Measurements from ENCODE around the gene MND1. TPM values are rescaled to one million over a fixed set of nuclear protein-coding genes. Genes with fewer than 3 reads are reported as not detected.
"Not testable (repeated sequence)": the region's sequence is repeated elsewhere in the genome, so short reads cannot be mapped to it uniquely, and the experiment has no call there.

Gene MND1
- total and polyA plus RNA-seq, 4 donors: 0.23 to 1.3 (median 0.81) TPM; not detected in 1

DNA sequence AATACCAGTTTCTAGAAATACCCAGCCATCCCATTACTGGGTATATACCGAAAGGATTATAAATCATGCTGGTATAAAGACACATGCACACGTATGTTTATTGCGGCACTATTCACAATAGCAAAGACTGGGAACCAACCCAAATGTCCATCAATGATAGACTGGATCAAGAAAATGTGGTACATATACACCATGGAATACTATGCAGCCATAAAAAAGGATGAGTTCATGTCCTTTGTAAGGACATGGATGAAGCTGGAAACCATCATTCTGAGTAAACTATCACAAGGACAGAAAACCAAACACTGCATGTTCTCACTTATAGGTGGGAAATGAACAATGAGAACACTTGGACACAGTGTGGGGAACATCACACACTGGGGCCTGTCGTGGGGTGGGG lies 117.1 kb downstream of the MND1 start:
- H3K4me1 ChIP-seq (ENCODE audit: control insufficient read depth in 1 of 2, insufficient read depth in 2 of 2, low read length in 2 of 2); H3K27ac ChIP-seq (ENCODE audit: low read depth in 1 of 2, low read length in 2 of 2); H3K27me3 ChIP-seq (ENCODE audit: control insufficient read depth in 1 of 2, insufficient read depth in 2 of 2, low read length in 1 of 2); H3K4me3 ChIP-seq (ENCODE audit: low read length in 2 of 2); ATAC-seq (ENCODE audit: low FRiP score); DNase-seq; H3K9me3 ChIP-seq (ENCODE audit: control insufficient read depth, low read length); H3K36me3 ChIP-seq (ENCODE audit: control insufficient read depth in 1 of 2, insufficient read depth in 2 of 2, low read length in 1 of 2): not testable (repeated sequence)
- intact Hi-C loops (cut with DNase I): loop anchor here in 1 of 2 donors (10.0 kb wide), 1 partner anchor 117 kb away; the partner anchor contains the start of gene MND1
- 96 to 99% methylated on average over 4 of the region's 4 CpGs for WGBS, 2 donors

DNA sequence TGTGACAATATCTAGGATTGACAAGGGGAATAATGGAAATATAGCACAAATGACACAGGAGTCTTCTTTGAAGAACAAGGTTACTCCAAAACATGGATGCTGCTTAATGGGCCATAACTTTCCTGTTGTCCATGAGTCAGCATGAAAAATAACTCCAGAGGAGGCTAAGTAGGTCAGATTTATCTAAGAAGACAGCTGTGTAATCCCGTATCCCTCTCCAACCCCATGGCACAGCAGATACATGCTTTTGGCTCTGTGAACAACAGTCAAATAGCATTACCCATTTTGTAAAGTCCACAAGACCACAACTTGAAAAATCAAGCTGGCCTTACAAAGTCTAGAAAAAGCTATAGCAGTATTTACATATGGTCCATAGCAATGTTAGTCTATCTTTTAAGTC lies 119.6 kb downstream of the MND1 start:
- Histone ChIP-seq H3K9me3 (ENCODE audit: control insufficient read depth, low read length) (no peaks in the 10 kb centered on the region), H3K4me3 (ENCODE audit: low read length in 2 of 2) (no peak overlapping the region), H3K27me3 (ENCODE audit: control insufficient read depth in 1 of 2, insufficient read depth in 2 of 2, low read length in 1 of 2) (no peaks in the 10 kb centered on the region), H3K36me3 (ENCODE audit: control insufficient read depth in 1 of 2, insufficient read depth in 2 of 2, low read length in 1 of 2) (no peaks in the 10 kb centered on the region), H3K27ac (ENCODE audit: low read depth in 1 of 2, low read length in 2 of 2) (no peak overlapping the region), H3K4me1 (ENCODE audit: control insufficient read depth in 1 of 2, insufficient read depth in 2 of 2, low read length in 2 of 2) (no peaks in the 10 kb centered on the region)
- no peak for ATAC-seq (ENCODE audit: low FRiP score)
- no peak for DNase-seq
- WGBS, 2 donors: 71 to 74% methylated on average over 1 of the region's 1 CpG
- intact Hi-C loops (cut with DNase I): loop anchor here in 1 of 2 donors (10.0 kb wide), 1 partner anchor 119 kb away; the partner anchor contains the start of gene MND1

Other genes with a start within 250 kb of the MND1 start
- gene TRIM2, start 140.2 kb upstream of the MND1 start, total RNA-seq: 10 to 100 TPM; 27.6 to 53.4 TPM
- 10 to 100 TPM in 1 of 2 donors, 1 to 10 TPM in 1; 7.5 to 10.2 TPM for gene TRIM2, start 140.2 kb upstream of the MND1 start, polyA plus RNA-seq
- 10 to 100 TPM; 20.1 to 22.5 TPM for gene TMEM131L, start 121.7 kb downstream of the MND1 start, total RNA-seq
- gene TMEM131L, start 121.7 kb downstream of the MND1 start, polyA plus RNA-seq: 10 to 100 TPM in 1 of 2 donors, 1 to 10 TPM in 1; 2.0 to 14.8 TPM